GM12878 (cell line): Measurements from ENCODE around the gene RND1. TPM values are rescaled to one million over a fixed set of nuclear protein-coding genes. Genes with fewer than 3 reads are reported as not detected.

ENCODE experiments used
- ATAC-seq: fragments of 200-7000 bp; cut with Tn5 transposase; 3 replicates; pipeline ENCODE4 v1.9.1; 2020; ENCODE audit warnings: mild to moderate bottlenecking, moderate library complexity
- BruUV-seq: library from RNA; stranded (reverse); fragments of 400-500 nt; replicated peaks from 2 replicates; lab custom pipeline; 2021; lab: Mats Ljungman, UMichigan
- CTCF ChIA-PET: fragments of 300-600 bp; sonication (Branson Sonifier 250); formaldehyde crosslinking; extraction: SDS; loops from one replicate; lab custom pipeline; 2021; ENCODE audit warnings: inconsistent platforms; lab: Yijun Ruan, JAX
- POLR2A ChIA-PET: fragments of 350-600 bp; formaldehyde crosslinking; extraction: SDS; loops from one replicate; lab custom pipeline; 2021; ENCODE audit warnings: inconsistent platforms; lab: Charles Lee
- RAD21 ChIA-PET: fragments of 300-600 bp; sonication (Branson Sonifier 250); formaldehyde crosslinking; loops from one replicate; lab custom pipeline; 2023; ENCODE audit warnings: antibody characterized with exemption; ENCODE audit not compliant: unreplicated experiment; lab: Charles Lee
- SMC1A ChIA-PET: fragments of 300-600 bp; sonication (Branson Sonifier 250); formaldehyde crosslinking; loops from one replicate; lab custom pipeline; 2023; ENCODE audit not compliant: unreplicated experiment, uncharacterized antibody; lab: Charles Lee
- DNase-seq: peaks from one replicate; pipeline ENCODE4 v3.0.0-alpha.2; 2011; ENCODE audit warnings: low read depth, low spot score
- FAIRE-seq: peaks from 3 replicates; lab custom pipeline; 2011; peaks lifted over from hg19 to GRCh38; lab: Jason Lieb, UNC
- H2AFZ ChIP-seq: 2 replicates; pipeline ENCODE4 v1.6.0; 2011; ENCODE audit warnings: low read depth, low read length, control low read depth; ENCODE audit not compliant: control insufficient read depth
- H3K27ac ChIP-seq: 2 replicates; pipeline ENCODE4 v1.5.1; 2011; ENCODE audit warnings: control low read depth; ENCODE audit not compliant: control insufficient read depth, insufficient read depth
- H3K27me3 ChIP-seq, 2 experiments: replicated peaks in 1 of 2; 2 replicates each; pipeline versions ENCODE4 v1.6.0 to v1.6.1; 2011; ENCODE audit warnings: low read length in 1 of 2; ENCODE audit not compliant: control insufficient read depth in 2 of 2, insufficient read depth in 2 of 2
- H3K36me3 ChIP-seq, 2 experiments: 2 replicates each; pipeline ENCODE4 v1.5.1; 2011; ENCODE audit warnings: low read length in 1 of 2; ENCODE audit not compliant: control insufficient read depth in 2 of 2, insufficient read depth in 2 of 2
- H3K4me1 ChIP-seq: 2 replicates; pipeline ENCODE4 v1.6.1; 2011; ENCODE audit warnings: mild to moderate bottlenecking, low read length, moderate library complexity, mixed read lengths; ENCODE audit not compliant: control insufficient read depth, insufficient read depth
- H3K4me2 ChIP-seq: 2 replicates; pipeline ENCODE4 v1.6.0; 2011; ENCODE audit warnings: control low read depth; ENCODE audit not compliant: control insufficient read depth, insufficient read depth
- H3K4me3 ChIP-seq: fragments of 200-600 bp; sonication (generic); 2 replicates; pipeline ENCODE4 v1.5.1; 2016
- H3K79me2 ChIP-seq: 2 replicates; pipeline ENCODE4 v1.6.0; 2011; ENCODE audit warnings: low read length; ENCODE audit not compliant: control insufficient read depth, insufficient read depth
- H3K9ac ChIP-seq: 2 replicates; pipeline ENCODE4 v1.8.0; 2011; ENCODE audit warnings: low read length, control low read depth, mixed read lengths; ENCODE audit not compliant: control insufficient read depth, insufficient read depth
- H3K9me3 ChIP-seq: replicated peaks from 3 replicates; pipeline ENCODE4 v1.5.1; 2011; ENCODE audit warnings: mild to moderate bottlenecking, low read length; ENCODE audit not compliant: control insufficient read depth, insufficient read depth
- H4K20me1 ChIP-seq: 2 replicates; pipeline ENCODE4 v1.6.0; 2011; ENCODE audit not compliant: control insufficient read depth, insufficient read depth
- ATF7 ChIP-seq: fragments of 450-650 bp; IDR thresholded peaks from 2 replicates; pipeline ENCODE4 v1.6.1; 2016; ENCODE audit warnings: low read depth, mild to moderate bottlenecking
- DPF2 ChIP-seq: fragments of 450-650 bp; IDR thresholded peaks from 2 replicates; pipeline ENCODE4 v1.6.1; 2017; ENCODE audit warnings: mild to moderate bottlenecking
- E2F8 ChIP-seq: fragments of 450-650 bp; IDR thresholded peaks from 2 replicates; pipeline ENCODE4 v1.6.1; 2018; ENCODE audit warnings: mild to moderate bottlenecking, low read depth, moderate library complexity; ENCODE audit not compliant: partially characterized antibody
- EP300 ChIP-seq, 2 experiments: fragments of 150-350 bp in 1 of 2; IDR thresholded peaks; 2 replicates each; pipeline ENCODE4 v1.6.1; 2011 to 2012; ENCODE audit warnings: low read depth in 2 of 2, low read length in 2 of 2, borderline replicate concordance in 1 of 2, improper control_type of control experiment in 1 of 2, inconsistent platforms in 1 of 2; ENCODE audit not compliant: control insufficient read depth in 1 of 2
- IRF4 ChIP-seq: IDR thresholded peaks from 2 replicates; pipeline ENCODE4 v1.6.1; 2011; ENCODE audit warnings: low read depth, low read length
- IRF5 ChIP-seq: fragments of 450-650 bp; IDR thresholded peaks from 2 replicates; pipeline ENCODE4 v1.6.1; 2017; ENCODE audit warnings: borderline replicate concordance
- NKRF ChIP-seq: fragments of 450-650 bp; conservative IDR thresholded peaks from 2 replicates; pipeline ENCODE4 v1.6.1; 2017; ENCODE audit warnings: mild to moderate bottlenecking, moderate library complexity
- POLR2A ChIP-seq: IDR thresholded peaks from 2 replicates; pipeline ENCODE4 v1.6.1; 2011; ENCODE audit warnings: low read depth, mild to moderate bottlenecking, low read length
- RAD21 ChIP-seq: IDR thresholded peaks from 2 replicates; pipeline ENCODE4 v1.6.1; 2011; ENCODE audit warnings: mild to moderate bottlenecking, low read depth, low read length, moderate library complexity; ENCODE audit not compliant: insufficient read depth
- RFX5 ChIP-seq: IDR thresholded peaks from 2 replicates; pipeline ENCODE4 v1.6.1; 2011; ENCODE audit warnings: low read depth, low read length, improper control_type of control experiment
- SIN3A ChIP-seq: IDR thresholded peaks from 2 replicates; pipeline ENCODE4 v1.6.1; 2012; ENCODE audit warnings: low read depth, low read length, improper control_type of control experiment
- TAF1 ChIP-seq: IDR thresholded peaks from 2 replicates; pipeline ENCODE4 v1.6.1; 2011; ENCODE audit warnings: mild to moderate bottlenecking, low read depth, low read length, borderline replicate concordance
- ZNF592 ChIP-seq: fragments of 450-650 bp; IDR thresholded peaks from 2 replicates; pipeline ENCODE4 v1.6.1; 2017; ENCODE audit warnings: mild to moderate bottlenecking, moderate library complexity
- WGBS: methylation state at CpG from one replicate; pipeline ENCODE4 v1.1.6; 2016; ENCODE audit warnings: low lambda C conversion rate; ENCODE audit not compliant: insufficient replicate concordance, insufficient coverage; ENCODE audit errors: missing lambda C conversion rate; 5-methylcytosine and 5-hydroxymethylcytosine counted together
- in situ Hi-C: fragments of 300-500 bp; cut with MboI; formaldehyde crosslinking; loops from 9 replicates; pipeline ENCODE4 v1.14.3; 2018; ENCODE audit warnings: mixed read lengths
- intact Hi-C: fragments of 100-400 bp; cut with micrococcal nuclease; formaldehyde crosslinking; loops from one replicate; pipeline ENCODE4 v1.14.2; 2022; ENCODE audit not compliant: unreplicated experiment
- polyA plus RNA-seq, 11 experiments: library from polyadenylated mRNA; depleted of rRNA in 4 of 11; unstranded in 6 of 11; stranded (reverse) in 5 of 11; fragments of >200 nt; fragmentation: Nextera tagmentation in 4 of 11; fragmentation: Illumina TruSeq in 1 of 11; extraction: Ambion mirVana in 4 of 11; extraction: Trizol in 1 of 11; gene quantifications; 1 replicate in 1 of 11; 2 replicates in 10 of 11; pipeline versions ENCODE4 v1.2.1 to v1.2.3, GENCODE V29; 2011 to 2016; ENCODE audit warnings: inconsistent platforms in 2 of 11, missing spikeins in 2 of 11, low read depth in 1 of 11
- total RNA-seq, 4 experiments: library from RNA; depleted of rRNA in 3 of 4; stranded (reverse); fragments of >200 nt in 3 of 4; fragmentation: Illumina TruSeq in 1 of 4; extraction: Trizol in 1 of 4; gene quantifications; 2 replicates each; pipeline versions ENCODE4 v1.2.1 to v1.2.3, GENCODE V29; 2013 to 2021

The RND1 gene
- total and polyA plus RNA-seq, 10 of the 15 experiments (the other 5 are each of a cell fraction or from before 2014, with no cell fraction given) = 0.24 to 5.1 (median 1.5) TPM

- in situ Hi-C loops (no loop called here), intact Hi-C loops (no loop called here)
- WGBS = 98% methylated on average over 5 of the region's 5 CpGs
- Histone ChIP-seq H3K4me2 (no peak overlapping the region), H3K27ac (no peak overlapping the region), H3K9me3 (no peaks in the 10 kb centered on the region), H3K4me3 (no peak overlapping the region), H3K79me2 (peaks cover under 1% of the 10 kb centered on the region), H3K4me1 (peaks cover 11% of the 10 kb centered on the region), H3K27me3 (no peaks in the 10 kb centered on the region), H4K20me1 (no peaks in the 10 kb centered on the region), H3K36me3 (peaks cover 0 to 3% of the 10 kb centered on the region in 2 experiments; a peak in 2 of 4 replicates), H2AFZ (no peak overlapping the region), H3K9ac (no peak overlapping the region)
- no TSS peak for BruUV-seq
- no peak for DNase-seq
- ChIA-PET CTCF (interaction anchor here (1.0 to 5.6 kb wide), 3 partner anchors 28 to 76 kb away, joined by 3 to 67 read pairs (median 4); no protein-coding TSS in a partner anchor), SMC1A (interaction anchor here (0.6 kb wide), 2 partner anchors 45 to 194 kb away, joined by 3 read pairs; a partner anchor contains a TSS), RAD21 (interaction anchor here (1.3 kb wide), 1 partner anchor 9 kb away, joined by 4 read pairs; no protein-coding TSS in a partner anchor), POLR2A (interaction anchor here (0.6 to 0.8 kb wide), 3 partner anchors 7 to 176 kb away, joined by 3 read pairs; partner anchors contain the start of gene DDX23)
- no peak for FAIRE-seq
- ATAC-seq = no peak
- TF ChIP-seq RAD21 = no peak
- no peak for TF ChIP-seq POLR2A
- no peak for TF ChIP-seq NKRF
- no peak for TF ChIP-seq IRF5
- TF ChIP-seq IRF4 = no peak
- TF ChIP-seq EP300 (IDR thresholded peaks at IDR 0.05; ENCODE audit: borderline replicate concordance in 1 of 2, control insufficient read depth in 1 of 2, low read depth in 2 of 2, low read length in 2 of 2) = no peak
- TF ChIP-seq E2F8 = no peak
- no peak for TF ChIP-seq RFX5
- TF ChIP-seq ZNF592 = no peak
- no peak for TF ChIP-seq TAF1
- no peak for TF ChIP-seq ATF7
- TF ChIP-seq DPF2 = no peak
- no peak for TF ChIP-seq SIN3A
Measured at GRCh38 chr12:48859607-48860006, 6.1 kb downstream of the RND1 start.
